HL-60 (cell line): ENCODE measurements around the gene CCR4.

Experiments
- DNase-seq, 2 experiments: peaks; one replicate each; pipeline ENCODE4 v3.0.0-alpha.2; 2010 to 2020; ENCODE audit warnings: low read depth in 1 of 2, low spot score in 1 of 2
- H3K27ac ChIP-seq: fragments of 250-450 bp; sonication (Bioruptor Pico); replicated peaks from 2 replicates; pipeline ENCODE4 v1.5.1; 2020; ENCODE audit warnings: mild to moderate bottlenecking, moderate library complexity
- H3K27me3 ChIP-seq: fragments of 250-450 bp; sonication (Bioruptor Pico); 2 replicates; pipeline ENCODE4 v1.5.1; 2021; ENCODE audit warnings: mild to moderate bottlenecking, moderate library complexity; ENCODE audit not compliant: insufficient read depth, poor library complexity, severe bottlenecking
- H3K4me3 ChIP-seq: replicated peaks from 2 replicates; pipeline ENCODE4 v1.5.1; 2011; ENCODE audit warnings: mild to moderate bottlenecking, control low read depth, low read length; ENCODE audit not compliant: insufficient read depth
- CTCF ChIP-seq: IDR thresholded peaks from one replicate; pipeline ENCODE4 v1.5.1; 2011; ENCODE audit warnings: low read length, control low read depth, inconsistent platforms; ENCODE audit not compliant: insufficient read depth
- GABPA ChIP-seq: IDR thresholded peaks from 2 replicates; pipeline ENCODE4 v1.6.1; 2012; ENCODE audit warnings: low read depth
- POLR2AphosphoS5 ChIP-seq: IDR thresholded peaks from 2 replicates; pipeline ENCODE4 v1.6.1; 2012; ENCODE audit warnings: low read depth
- REST ChIP-seq: IDR thresholded peaks from 2 replicates; pipeline ENCODE4 v1.6.1; 2012; ENCODE audit warnings: low read depth; ENCODE audit not compliant: insufficient replicate concordance
- SPI1 ChIP-seq: IDR thresholded peaks from 2 replicates; pipeline ENCODE4 v1.6.1; 2012; ENCODE audit warnings: low read depth, mild to moderate bottlenecking, borderline replicate concordance

The CCR4 gene

GRCh38 chr3:32994045-32994444 is 42.6 kb downstream of the CCR4 start:
- no peak for DNase-seq
- TF ChIP-seq GABPA (no peak), REST (no peak), CTCF (no peak), POLR2AphosphoS5 (no peak), SPI1 (no peak)
- H3K4me3 ChIP-seq: no peak overlapping the region
- no peak overlapping the region for H3K27ac ChIP-seq
- no peaks in the 10 kb centered on the region for H3K27me3 ChIP-seq

GRCh38 chr3:32995098-32995497 is 43.7 kb downstream of the CCR4 start:
- TF ChIP-seq SPI1: no peak
- no peak for TF ChIP-seq POLR2AphosphoS5
- no peak for TF ChIP-seq GABPA
- TF ChIP-seq REST: no peak
- TF ChIP-seq CTCF: no peak
- Histone ChIP-seq H3K4me3 (no peak overlapping the region), H3K27me3 (no peaks in the 10 kb centered on the region), H3K27ac (no peak overlapping the region)
- no peak for DNase-seq

GRCh38 chr3:32996048-32996754 is 44.8 kb downstream of the CCR4 start:
- Histone ChIP-seq H3K27me3 (no peaks in the 10 kb centered on the region), H3K27ac (no peak overlapping the region), H3K4me3 (no peak overlapping the region)
- TF ChIP-seq POLR2AphosphoS5: no peak
- TF ChIP-seq SPI1: no peak
- TF ChIP-seq GABPA: no peak
- TF ChIP-seq CTCF: no peak
- no peak for TF ChIP-seq REST
- no peak for DNase-seq
